Left lung (tissue), 10 donors: Measurements from ENCODE around the gene UBE2O. TPM values are rescaled to one million over a fixed set of nuclear protein-coding genes. Genes with fewer than 3 reads are reported as not detected.

Source experiments
- ATAC-seq: fragments of 200-7000 bp; cut with Tn5 transposase; one replicate; pipeline ENCODE4 v1.9.1; 2020; ENCODE audit warnings: moderate library complexity
- DNase-seq, 4 donors: peaks; one replicate each; pipeline ENCODE4 v3.0.0-alpha.2; 2013 to 2020
- H3K27ac ChIP-seq, 2 donors: fragments of 200-600 bp; sonication (generic) in 1 of 2; one replicate each; pipeline versions ENCODE4 v1.5.0 to v1.8.0; 2020 to 2021
- H3K27me3 ChIP-seq, 2 donors: fragments of 200-600 bp; sonication (generic) in 1 of 2; one replicate each; pipeline versions ENCODE4 v1.5.0 to v1.8.0; 2020 to 2021
- H3K36me3 ChIP-seq, 2 donors: fragments of 200-600 bp; sonication (generic) in 1 of 2; one replicate each; pipeline versions ENCODE4 v1.5.0 to v1.8.0; 2020 to 2021
- H3K4me1 ChIP-seq, 2 donors: fragments of 200-600 bp; one replicate each; pipeline ENCODE4 v1.8.0; 2021
- H3K4me3 ChIP-seq, 2 donors: fragments of 200-600 bp; sonication (generic) in 1 of 2; one replicate each; pipeline versions ENCODE4 v1.5.0 to v1.8.0; 2020 to 2021; ENCODE audit warnings: mild to moderate bottlenecking in 1 of 2
- H3K9me3 ChIP-seq, 2 donors: fragments of 200-600 bp; sonication (generic) in 1 of 2; one replicate each; pipeline versions ENCODE4 v1.5.0 to v1.8.0; 2020 to 2021
- intact Hi-C, 2 donors: fragments of 100-400 bp; cut with DNase I; formaldehyde crosslinking; loops; one replicate each; pipeline versions ENCODE4 v1.11.2 to v1.14.2; 2022
- polyA plus RNA-seq, 6 donors: library from polyadenylated mRNA; unstranded; fragments of 120-200 nt; gene quantifications; one replicate each; pipeline ENCODE4 v1.2.1, GENCODE V29; 2013; ENCODE audit not compliant: insufficient read length in 6 of 6
- total RNA-seq, 2 donors: library from RNA; stranded (reverse); fragmentation: NEBNext Ultra II Directional; extraction: Animal tissue kit (Norgen Biotek cat#: 25700); gene quantifications; one replicate each; pipeline ENCODE4 v1.2.1, GENCODE V29; 2021
- TF ChIP-seq, protein P1 (sequence below), 2 donors: fragments of 200-600 bp; sonication (generic) in 1 of 2; IDR thresholded peaks; one replicate each; pipeline versions ENCODE4 v1.5.0 to v1.8.0; 2021; ENCODE audit warnings: antibody characterized with exemption in 2 of 2
- donor health status: DM: no; HTN: yes; CAD: no.
- donor health status: DM: no; HTN: no; CAD: no.

The UBE2O gene
- total and polyA plus RNA-seq, 8 donors = 20.1 to 34.8 (median 27.1) TPM

DNA sequence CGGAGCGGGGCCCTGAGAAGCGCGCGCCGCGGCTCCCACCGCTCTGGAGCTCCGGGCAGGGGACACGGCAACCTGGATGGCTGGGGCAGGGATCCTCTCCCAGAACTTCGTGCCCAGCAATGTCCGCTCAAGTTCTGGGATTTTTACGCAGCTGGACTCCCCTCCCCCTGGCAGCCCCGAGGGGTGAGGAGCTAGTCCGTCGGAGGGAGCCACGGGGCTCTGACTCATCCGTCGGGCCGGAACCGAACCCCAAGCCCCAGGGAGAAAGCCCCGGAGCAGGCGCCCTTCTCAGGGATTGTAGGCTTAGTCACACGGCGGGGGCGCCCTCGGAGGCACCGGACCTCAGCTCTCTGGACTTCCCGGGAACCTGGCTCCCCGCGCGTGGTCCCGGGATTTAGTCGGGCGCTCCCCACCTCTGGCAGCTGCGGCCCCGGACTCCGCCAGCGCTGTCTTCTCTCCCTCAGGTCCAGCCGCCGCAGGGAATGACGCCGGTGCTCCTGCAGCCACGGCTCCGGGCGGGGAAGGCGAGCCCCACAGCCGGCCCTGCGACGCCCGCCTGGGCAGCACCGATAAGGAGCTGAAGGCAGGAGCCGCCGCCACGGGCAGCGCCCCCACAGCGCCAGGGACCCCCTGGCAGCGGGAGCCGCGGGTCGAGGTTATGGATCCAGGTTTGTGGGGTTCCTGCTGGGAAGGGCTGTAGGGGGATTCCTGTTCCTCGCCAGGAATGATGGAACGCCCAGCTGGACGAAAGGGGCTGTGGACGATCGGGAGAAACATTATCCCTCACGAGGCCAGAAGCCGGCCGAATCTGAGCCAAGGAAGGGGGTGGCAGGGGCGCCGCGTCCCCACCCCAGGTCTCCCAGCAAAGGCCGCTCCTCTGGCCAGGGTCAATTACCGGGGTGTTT lies 67.7 kb downstream of the UBE2O start:
- H3K4me1 ChIP-seq = peaks cover 28 to 59% of the 10 kb centered on the region in 2 donors
- H3K27ac ChIP-seq = peak overlapping the region; percentile 80 to 92
- peak in 2 of 4 donors; percentile 63 to 89 for DNase-seq
- intact Hi-C loops = no loop called here
- peaks cover 0 to 31% of the 10 kb centered on the region in 2 donors for H3K36me3 ChIP-seq
- H3K9me3 ChIP-seq = no peaks in the 10 kb centered on the region
- TF ChIP-seq, protein P1, sequence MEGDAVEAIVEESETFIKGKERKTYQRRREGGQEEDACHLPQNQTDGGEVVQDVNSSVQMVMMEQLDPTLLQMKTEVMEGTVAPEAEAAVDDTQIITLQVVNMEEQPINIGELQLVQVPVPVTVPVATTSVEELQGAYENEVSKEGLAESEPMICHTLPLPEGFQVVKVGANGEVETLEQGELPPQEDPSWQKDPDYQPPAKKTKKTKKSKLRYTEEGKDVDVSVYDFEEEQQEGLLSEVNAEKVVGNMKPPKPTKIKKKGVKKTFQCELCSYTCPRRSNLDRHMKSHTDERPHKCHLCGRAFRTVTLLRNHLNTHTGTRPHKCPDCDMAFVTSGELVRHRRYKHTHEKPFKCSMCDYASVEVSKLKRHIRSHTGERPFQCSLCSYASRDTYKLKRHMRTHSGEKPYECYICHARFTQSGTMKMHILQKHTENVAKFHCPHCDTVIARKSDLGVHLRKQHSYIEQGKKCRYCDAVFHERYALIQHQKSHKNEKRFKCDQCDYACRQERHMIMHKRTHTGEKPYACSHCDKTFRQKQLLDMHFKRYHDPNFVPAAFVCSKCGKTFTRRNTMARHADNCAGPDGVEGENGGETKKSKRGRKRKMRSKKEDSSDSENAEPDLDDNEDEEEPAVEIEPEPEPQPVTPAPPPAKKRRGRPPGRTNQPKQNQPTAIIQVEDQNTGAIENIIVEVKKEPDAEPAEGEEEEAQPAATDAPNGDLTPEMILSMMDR (IDR thresholded peaks at IDR 0.05) = no peak
- peak overlapping the region; percentile 60 to 73 for H3K4me3 ChIP-seq
- peaks cover 0 to 22% of the 10 kb centered on the region in 2 donors for H3K27me3 ChIP-seq
- peak; percentile 15 for ATAC-seq

DNA sequence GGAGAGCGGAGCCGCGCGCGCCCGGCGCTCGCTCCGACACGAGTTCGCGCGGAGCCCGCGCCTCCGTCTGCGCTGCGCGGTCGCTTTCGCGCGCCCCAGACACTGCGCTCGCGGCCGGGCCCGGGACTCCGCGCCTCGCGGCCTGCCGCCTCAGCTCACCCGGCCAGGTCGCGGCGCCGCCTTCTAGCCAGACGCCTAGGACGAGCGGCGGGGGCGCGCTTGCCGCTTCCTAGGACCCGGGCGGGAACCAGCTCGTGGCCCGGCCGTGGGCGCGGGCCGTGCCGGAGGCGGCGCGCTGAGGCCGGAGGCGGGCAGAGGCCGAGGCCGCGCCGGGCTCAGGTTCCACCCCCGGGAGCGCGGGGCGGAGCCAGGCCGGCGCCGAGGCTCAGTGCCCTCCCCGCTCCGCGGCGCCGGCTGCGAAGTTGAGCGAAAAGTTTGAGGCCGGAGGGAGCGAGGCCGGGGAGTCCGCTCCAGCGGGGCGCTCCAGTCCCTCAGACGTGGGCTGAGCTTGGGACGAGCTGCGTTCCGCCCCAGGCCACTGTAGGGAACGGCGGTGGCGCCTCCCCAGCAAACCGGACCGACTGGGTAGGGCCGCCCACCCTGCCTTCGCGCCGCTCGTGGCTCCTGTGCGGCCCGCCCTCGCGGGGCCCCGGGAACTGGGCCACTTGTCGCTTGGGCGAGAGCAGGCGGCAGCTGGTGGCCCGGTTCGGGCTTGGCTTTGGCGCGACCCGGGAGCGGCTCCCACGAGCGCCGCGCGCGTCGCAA lies 68.5 kb downstream of the UBE2O start, which contains the start of gene SPHK1:
TSS of gene SPHK1 (plus strand) at position 388 of the 765 bp plus-strand sequence. CDS start 1,036 bp downstream, outside the sequence.
- Histone ChIP-seq H3K4me3 (peak within 1 kb of the TSS; percentile 60 to 73), H3K27ac (peak within 1 kb of the TSS; percentile 80 to 92)
- intact Hi-C loops = no loop called here

GRCh38 chr17:76383546-76384221 lies 69.3 kb downstream of the UBE2O start:
- intact Hi-C loops = no loop called here
- Histone ChIP-seq H3K9me3 (no peaks in the 10 kb centered on the region), H3K4me1 (peaks cover 28 to 62% of the 10 kb centered on the region in 2 donors), H3K27me3 (peaks cover 0 to 22% of the 10 kb centered on the region in 2 donors), H3K27ac (peak overlapping the region; percentile 80 to 92), H3K36me3 (peaks cover 0 to 17% of the 10 kb centered on the region in 2 donors), H3K4me3 (peak overlapping the region; percentile 60 to 73)
- DNase-seq = peak in 2 of 4 donors; percentile 59 to 89
- peak; percentile 33 for ATAC-seq
- TF ChIP-seq, protein P1 (IDR thresholded peaks at IDR 0.05) = peak in 1 of 2 donors; percentile 34

More for the DNA sequence above, 68.5 kb downstream of the UBE2O start, which contains the start of gene SPHK1:
- H3K27me3 ChIP-seq = peaks cover 0 to 22% of the 10 kb centered on the region in 2 donors
- peaks cover 28 to 59% of the 10 kb centered on the region in 2 donors for H3K4me1 ChIP-seq
- TF ChIP-seq, protein P1 (IDR thresholded peaks at IDR 0.05) = no peak
- DNase-seq (peak in 3 of 4 donors; percentile 73 to 96 (median 74)), ATAC-seq (peak; percentile 84)
- peaks cover 0 to 23% of the 10 kb centered on the region in 2 donors for H3K36me3 ChIP-seq
- no peaks in the 10 kb centered on the region for H3K9me3 ChIP-seq

GRCh38 chr17:76382803-76383545 lies 70.0 kb downstream of the UBE2O start:
- H3K27me3 ChIP-seq = peaks cover 0 to 22% of the 10 kb centered on the region in 2 donors
- H3K9me3 ChIP-seq = no peaks in the 10 kb centered on the region
- H3K4me3 ChIP-seq = peak overlapping the region; percentile 60 to 73
- intact Hi-C loops = no loop called here
- peaks cover 28 to 66% of the 10 kb centered on the region in 2 donors for H3K4me1 ChIP-seq
- TF ChIP-seq, protein P1 (IDR thresholded peaks at IDR 0.05) = no peak
- peak overlapping the region; percentile 80 to 92 for H3K27ac ChIP-seq
- DNase-seq (peak in 2 of 4 donors; percentile 72 to 92), ATAC-seq (peak; percentile 51)
- H3K36me3 ChIP-seq = peaks cover 0 to 14% of the 10 kb centered on the region in 2 donors
